MCF 10A (cell line): ENCODE results near the gene SNRNP70. TPM values are rescaled to one million over a fixed set of nuclear protein-coding genes. Genes with fewer than 3 reads are reported as not detected.

Experiments used
- BruUV-seq: library from RNA; stranded (reverse); fragments of 400-500 nt; replicated peaks from 2 replicates; lab custom pipeline; 2021; lab: Mats Ljungman, UMichigan
- CTCF ChIA-PET: fragments of 300-600 bp; sonication (Branson Sonifier 250); formaldehyde crosslinking; extraction: SDS; loops from one replicate; lab custom pipeline; 2021; ENCODE audit warnings: antibody characterized with exemption, inconsistent platforms; lab: Yijun Ruan, JAX
- POLR2A ChIA-PET: fragments of 300-600, 350-650 bp; sonication (Branson Sonifier 250); formaldehyde crosslinking; extraction: SDS; loops from one replicate; lab custom pipeline; 2020; ENCODE audit warnings: antibody characterized with exemption, inconsistent platforms; lab: Yijun Ruan, JAX
- DNase-seq: peaks from one replicate; pipeline ENCODE4 v3.0.0-alpha.2; 2018; ENCODE audit not compliant: unreplicated experiment
- H3K27ac Mint-ChIP-seq: one replicate; pipeline ENCODE4 v1.8.0; 2022; ENCODE audit warnings: mild to moderate bottlenecking, low read depth, mixed read lengths; ENCODE audit not compliant: unreplicated experiment
- H3K27me3 Mint-ChIP-seq: one replicate; pipeline ENCODE4 v1.8.0; 2022; ENCODE audit warnings: mixed read lengths; ENCODE audit not compliant: insufficient read depth, unreplicated experiment
- H3K36me3 Mint-ChIP-seq: one replicate; pipeline ENCODE4 v1.8.0; 2022; ENCODE audit warnings: mild to moderate bottlenecking, moderate library complexity, mixed read lengths; ENCODE audit not compliant: insufficient read depth, unreplicated experiment
- H3K4me1 Mint-ChIP-seq: one replicate; pipeline ENCODE4 v1.8.0; 2022; ENCODE audit warnings: mixed read lengths; ENCODE audit not compliant: insufficient read depth, unreplicated experiment
- H3K4me3 Mint-ChIP-seq: one replicate; pipeline ENCODE4 v1.8.0; 2022; ENCODE audit warnings: mild to moderate bottlenecking, moderate library complexity, mixed read lengths; ENCODE audit not compliant: unreplicated experiment
- H3K9me3 Mint-ChIP-seq: one replicate; pipeline ENCODE4 v1.8.0; 2022; ENCODE audit warnings: mixed read lengths; ENCODE audit not compliant: unreplicated experiment
- intact Hi-C: fragments of 100-400 bp; cut with micrococcal nuclease; formaldehyde crosslinking; loops from 2 replicates; pipeline ENCODE4 v1.14.1; 2022
- total RNA-seq: library from RNA; stranded (reverse); gene quantifications from 2 replicates; pipeline ENCODE4 v1.2.3, GENCODE V29; 2022
- TF ChIP-seq, protein P1 (sequence below): fragments of 200-600 bp; IDR thresholded peaks from one replicate; pipeline ENCODE4 v1.8.0; 2022; ENCODE audit warnings: antibody characterized with exemption, mild to moderate bottlenecking; ENCODE audit not compliant: unreplicated experiment

Gene SNRNP70
- total RNA-seq, 1 experiment from 2014 or later: 199 TPM

DNA sequence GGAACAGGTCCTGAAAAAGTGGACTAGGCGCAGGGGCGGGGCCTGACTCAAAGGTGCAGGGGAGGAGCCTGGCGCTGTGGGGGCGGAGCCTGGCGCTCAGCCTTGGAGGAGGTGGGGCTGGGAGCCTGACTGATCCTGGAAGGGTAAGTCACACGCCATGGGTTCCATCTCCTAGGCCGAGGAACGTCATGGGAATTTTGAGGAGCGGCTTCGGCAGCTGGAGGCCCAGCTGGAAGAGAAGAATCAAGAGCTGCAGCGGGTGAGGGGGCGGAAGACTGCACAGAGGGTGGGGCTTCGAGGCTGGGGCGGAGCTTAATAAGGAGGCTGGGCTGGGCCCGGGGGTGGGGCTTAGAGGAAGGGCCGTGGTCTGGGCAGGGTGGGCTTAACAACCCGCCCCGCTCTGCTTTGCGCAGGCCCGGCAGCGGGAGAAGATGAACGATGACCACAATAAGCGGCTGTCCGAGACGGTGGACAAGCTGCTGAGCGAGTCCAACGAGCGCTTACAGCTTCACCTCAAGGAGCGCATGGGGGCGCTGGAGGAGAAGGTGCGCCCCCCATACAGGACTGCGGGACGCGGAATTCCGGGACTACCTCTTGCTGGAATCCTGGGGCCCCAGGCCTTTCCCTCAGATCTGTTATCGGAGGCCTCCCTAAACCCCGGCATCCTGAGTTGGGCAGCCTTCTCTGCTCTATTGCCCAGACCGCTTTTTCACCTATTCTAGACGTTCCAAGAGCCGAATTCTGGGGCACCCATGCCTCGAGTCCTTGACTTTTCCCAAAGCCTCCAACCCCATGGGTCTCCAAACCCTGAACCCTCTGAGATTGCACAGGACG, 48.6 kb downstream of the SNRNP70 start:
- DNase-seq: no peak
- Mint-ChIP-seq H3K36me3 (peaks cover 16% of the 10 kb centered on the region), H3K4me3 (no peak overlapping the region), H3K4me1 (peaks cover 8% of the 10 kb centered on the region), H3K27ac (no peak overlapping the region), H3K27me3 (no peaks in the 10 kb centered on the region), H3K9me3 (no peaks in the 10 kb centered on the region)
- BruUV-seq: no TSS peak
- TF ChIP-seq, protein P1, sequence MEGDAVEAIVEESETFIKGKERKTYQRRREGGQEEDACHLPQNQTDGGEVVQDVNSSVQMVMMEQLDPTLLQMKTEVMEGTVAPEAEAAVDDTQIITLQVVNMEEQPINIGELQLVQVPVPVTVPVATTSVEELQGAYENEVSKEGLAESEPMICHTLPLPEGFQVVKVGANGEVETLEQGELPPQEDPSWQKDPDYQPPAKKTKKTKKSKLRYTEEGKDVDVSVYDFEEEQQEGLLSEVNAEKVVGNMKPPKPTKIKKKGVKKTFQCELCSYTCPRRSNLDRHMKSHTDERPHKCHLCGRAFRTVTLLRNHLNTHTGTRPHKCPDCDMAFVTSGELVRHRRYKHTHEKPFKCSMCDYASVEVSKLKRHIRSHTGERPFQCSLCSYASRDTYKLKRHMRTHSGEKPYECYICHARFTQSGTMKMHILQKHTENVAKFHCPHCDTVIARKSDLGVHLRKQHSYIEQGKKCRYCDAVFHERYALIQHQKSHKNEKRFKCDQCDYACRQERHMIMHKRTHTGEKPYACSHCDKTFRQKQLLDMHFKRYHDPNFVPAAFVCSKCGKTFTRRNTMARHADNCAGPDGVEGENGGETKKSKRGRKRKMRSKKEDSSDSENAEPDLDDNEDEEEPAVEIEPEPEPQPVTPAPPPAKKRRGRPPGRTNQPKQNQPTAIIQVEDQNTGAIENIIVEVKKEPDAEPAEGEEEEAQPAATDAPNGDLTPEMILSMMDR: no peak
- ChIA-PET CTCF (interaction anchor here (0.5 to 1.0 kb wide), 4 partner anchors 14 to 310 kb away, joined by 3 read pairs; no protein-coding TSS in a partner anchor), POLR2A (interaction anchor here (0.6 to 1.1 kb wide), 2 partner anchors 138 to 457 kb away, joined by 3 read pairs; partner anchors contain the start of gene PRR12)
- intact Hi-C loops: no loop called here

DNA sequence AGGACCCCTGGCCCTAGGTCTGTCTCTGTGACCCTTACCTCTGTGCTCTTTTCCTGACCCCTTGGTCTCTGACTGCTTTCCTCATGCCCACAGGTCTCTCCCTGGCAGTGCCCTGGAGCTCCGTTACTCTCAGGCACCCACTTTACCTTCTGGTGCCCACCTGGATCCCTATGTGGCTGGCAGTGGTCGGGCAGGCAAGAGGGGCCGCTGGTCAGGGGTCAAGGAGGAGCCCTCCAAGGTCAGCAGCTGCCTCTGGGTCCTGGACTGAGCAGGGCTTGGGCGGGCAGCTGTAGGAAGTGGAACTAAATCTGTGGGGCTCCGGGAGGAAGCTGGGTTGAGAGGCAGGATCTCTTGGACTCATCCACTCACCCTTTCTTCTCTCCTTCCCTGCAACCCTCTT, 50.4 kb downstream of the SNRNP70 start:
- H3K36me3 Mint-ChIP-seq: peaks cover 16% of the 10 kb centered on the region
- intact Hi-C loops: no loop called here
- TF ChIP-seq, protein P1: no peak
- no TSS peak for BruUV-seq
- DNase-seq: no peak
- H3K4me3 Mint-ChIP-seq: no peak overlapping the region
- ChIA-PET CTCF (interaction anchor here (1.0 kb wide), 1 partner anchor 10 kb away, joined by 5 read pairs; no protein-coding TSS in a partner anchor), POLR2A (interaction anchor here (1.0 kb wide), 1 partner anchor 21 kb away, joined by 3 read pairs; the partner anchor contains the start of gene LIN7B)
- no peak overlapping the region for H3K27ac Mint-ChIP-seq
- peaks cover 7% of the 10 kb centered on the region for H3K4me1 Mint-ChIP-seq
- no peaks in the 10 kb centered on the region for H3K27me3 Mint-ChIP-seq
- no peaks in the 10 kb centered on the region for H3K9me3 Mint-ChIP-seq

DNA sequence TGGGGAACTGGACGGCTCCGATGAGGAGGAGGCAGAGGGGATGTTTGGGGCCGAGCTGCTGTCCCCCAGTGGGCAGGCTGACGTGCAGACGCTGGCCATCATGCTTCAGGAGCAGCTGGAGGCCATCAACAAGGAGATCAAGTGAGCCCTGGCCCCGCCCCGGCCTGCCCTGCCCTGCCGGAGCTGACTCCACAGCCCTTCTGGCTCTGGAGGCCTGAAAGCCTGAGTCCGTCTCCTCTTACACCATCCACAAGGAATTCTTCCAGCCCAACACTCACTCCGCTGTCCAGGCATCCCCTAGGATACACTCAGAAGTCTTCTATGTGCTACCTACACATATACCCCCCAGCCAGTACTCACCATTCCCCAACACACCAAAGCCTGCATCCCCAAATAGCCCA, 51.5 kb downstream of the SNRNP70 start:
- POLR2A ChIA-PET: interaction anchor here (0.7 kb wide), 1 partner anchor 817 kb away, joined by 3 read pairs; no protein-coding TSS in a partner anchor
- BruUV-seq: no TSS peak
- H3K9me3 Mint-ChIP-seq: no peaks in the 10 kb centered on the region
- no peaks in the 10 kb centered on the region for H3K27me3 Mint-ChIP-seq
- peaks cover 7% of the 10 kb centered on the region for H3K4me1 Mint-ChIP-seq
- intact Hi-C loops: no loop called here
- no peak overlapping the region for H3K4me3 Mint-ChIP-seq
- no peak overlapping the region for H3K27ac Mint-ChIP-seq
- no peak for DNase-seq
- CTCF ChIA-PET: interaction anchor here (1.1 kb wide), 1 partner anchor 39 kb away, joined by 4 read pairs; no protein-coding TSS in a partner anchor
- TF ChIP-seq, protein P1: no peak
- H3K36me3 Mint-ChIP-seq: peaks cover 16% of the 10 kb centered on the region

DNA sequence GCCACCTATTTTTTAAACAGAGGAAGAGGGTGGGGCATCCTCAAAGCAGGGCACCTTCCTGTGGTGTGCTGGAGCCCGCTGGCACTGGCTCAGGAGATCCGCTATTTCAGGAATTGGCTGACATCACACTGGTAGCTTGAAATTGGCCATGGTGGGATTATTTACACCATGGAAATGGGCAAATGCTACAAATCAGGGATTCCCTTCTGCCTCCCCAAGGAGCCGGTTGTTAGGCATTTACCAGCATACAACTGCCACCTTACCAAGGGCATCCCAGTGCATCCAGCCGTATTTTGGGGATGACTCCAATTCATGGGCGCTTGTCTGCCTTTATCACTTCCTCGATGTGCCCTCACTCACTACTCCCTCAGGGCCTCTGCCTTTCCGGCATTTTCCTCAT, 55.7 kb downstream of the SNRNP70 start:
- BruUV-seq: no TSS peak
- TF ChIP-seq, protein P1: no peak
- no peaks in the 10 kb centered on the region for H3K9me3 Mint-ChIP-seq
- DNase-seq: no peak
- peaks cover 6% of the 10 kb centered on the region for H3K36me3 Mint-ChIP-seq
- CTCF ChIA-PET: interaction anchor here (0.6 to 1.4 kb wide), 3 partner anchors 8 to 141 kb away, joined by 3 to 7 read pairs (median 4); no protein-coding TSS in a partner anchor
- intact Hi-C loops: no loop called here
- no peak overlapping the region for H3K4me3 Mint-ChIP-seq
- POLR2A ChIA-PET: interaction anchor here (0.7 to 1.0 kb wide), 3 partner anchors 10 to 31 kb away, joined by 3 to 4 read pairs (median 3); no protein-coding TSS in a partner anchor
- H3K27me3 Mint-ChIP-seq: no peaks in the 10 kb centered on the region
- peaks cover 23% of the 10 kb centered on the region for H3K4me1 Mint-ChIP-seq
- H3K27ac Mint-ChIP-seq: no peak overlapping the region
